Stimulated activated CD4-positive, alpha-beta T cell treated with anti-CD3 and anti-CD28 coated beads, Interleukin-2, amount 100 ng/mL, for 48 hours (primary cell): ENCODE measurements around the gene JMJD8.

Experiments
- DNase-seq, 2 donors: peaks; one replicate each; pipeline ENCODE4 v3.0.0-alpha.2; 2020

JMJD8 gene, protein sequence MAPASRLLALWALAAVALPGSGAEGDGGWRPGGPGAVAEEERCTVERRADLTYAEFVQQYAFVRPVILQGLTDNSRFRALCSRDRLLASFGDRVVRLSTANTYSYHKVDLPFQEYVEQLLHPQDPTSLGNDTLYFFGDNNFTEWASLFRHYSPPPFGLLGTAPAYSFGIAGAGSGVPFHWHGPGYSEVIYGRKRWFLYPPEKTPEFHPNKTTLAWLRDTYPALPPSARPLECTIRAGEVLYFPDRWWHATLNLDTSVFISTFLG

DNA sequence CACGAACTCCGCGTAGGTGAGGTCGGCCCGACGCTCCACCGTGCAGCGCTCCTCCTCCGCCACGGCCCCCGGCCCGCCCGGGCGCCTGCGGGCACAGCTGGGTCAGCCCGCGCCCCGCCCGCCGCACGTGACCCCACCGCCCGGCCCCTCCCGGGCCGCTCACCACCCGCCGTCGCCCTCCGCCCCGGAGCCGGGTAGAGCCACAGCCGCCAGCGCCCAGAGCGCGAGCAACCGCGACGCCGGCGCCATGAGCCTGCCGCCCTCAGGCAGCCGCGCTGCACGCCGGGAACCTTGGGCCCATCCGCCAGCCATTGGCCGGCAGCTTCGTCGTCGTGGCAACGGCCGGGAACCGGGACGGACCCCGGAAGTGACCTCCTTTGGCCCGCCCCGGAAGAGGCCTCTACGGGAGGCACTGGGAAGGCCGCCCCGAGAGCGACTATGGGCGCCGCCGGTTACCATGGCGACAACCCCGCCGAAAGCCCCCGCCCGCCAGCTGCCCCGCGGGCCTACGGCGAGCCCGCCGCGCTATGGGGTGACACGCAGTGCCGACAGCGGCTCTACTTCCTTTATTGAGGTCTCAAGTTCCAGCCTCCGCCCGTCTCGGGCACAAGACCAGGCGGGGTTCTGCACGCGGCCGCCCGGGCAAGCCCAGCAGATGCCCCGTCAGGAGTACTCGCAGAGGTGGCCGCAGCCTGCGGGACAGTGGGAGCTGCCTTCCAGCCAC, at the start of gene JMJD8:
TSS of gene JMJD8 (minus strand) at position 264 of the 724 bp plus-strand sequence. CDS start at position 249, 15 bp downstream.
- DNase-seq: peak; percentile 95 to 97

DNA sequence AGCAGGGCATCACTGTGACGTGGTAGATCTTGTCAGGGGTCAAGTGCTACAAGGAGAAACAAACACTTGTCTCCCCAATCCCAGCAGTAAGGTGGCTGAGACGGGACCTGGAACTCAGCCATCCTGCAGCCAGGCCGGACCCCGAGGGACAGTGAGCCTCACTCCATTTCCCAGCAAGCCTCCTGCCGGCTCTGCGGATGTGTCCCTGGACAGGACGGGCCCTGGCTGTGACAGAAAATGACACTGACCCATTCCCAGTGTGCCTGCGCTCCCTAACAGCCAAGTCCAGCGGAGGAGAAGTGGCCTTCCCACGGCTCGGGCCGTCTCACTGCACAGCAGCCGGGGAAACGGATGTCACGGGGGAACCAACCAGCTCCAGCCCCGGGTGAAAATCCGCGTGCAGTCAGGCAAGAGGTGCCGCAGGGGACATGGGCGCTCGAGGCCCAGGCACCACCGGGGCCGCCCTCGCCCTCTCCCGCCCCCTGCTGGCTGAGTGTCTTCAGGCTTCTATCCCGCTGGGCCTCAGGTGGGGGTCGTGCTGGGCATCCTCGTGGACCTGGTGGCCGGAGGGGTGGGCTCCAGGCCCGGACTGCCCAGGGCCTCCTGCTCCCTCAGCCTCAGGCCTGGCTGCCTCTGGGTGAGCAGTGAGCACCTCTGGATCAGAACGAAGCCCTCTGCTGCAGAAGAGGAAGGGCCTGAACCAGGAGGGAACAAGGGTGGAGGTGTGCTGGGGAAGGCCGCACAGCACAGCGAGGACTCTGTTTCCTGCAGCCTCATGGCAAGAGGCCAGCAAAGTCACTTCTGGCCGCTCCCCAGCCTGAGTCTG, 49.5 kb upstream of the JMJD8 start:
- peak in 1 of 2 donors; percentile 43 for DNase-seq

DNA sequence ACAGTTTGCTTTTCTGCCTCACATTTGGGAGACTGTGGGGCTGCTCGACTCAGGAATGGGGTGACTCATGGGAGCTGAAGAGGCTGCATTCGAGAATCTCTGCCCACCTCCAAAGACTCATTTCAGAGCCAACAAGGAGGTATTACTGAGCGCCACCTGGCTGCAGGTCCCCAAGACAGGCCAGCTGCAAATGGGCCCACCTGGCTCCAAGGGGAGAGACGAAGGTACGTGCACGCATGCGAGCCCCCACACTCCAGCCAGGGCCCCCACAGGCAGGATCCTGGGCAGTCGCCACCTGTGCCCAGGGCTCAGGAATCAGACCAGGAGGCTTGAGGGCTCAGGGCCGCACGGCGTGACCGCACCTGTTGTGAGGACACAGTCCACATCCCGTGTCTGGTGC, 48.8 kb upstream of the JMJD8 start:
- DNase-seq: no peak

DNA sequence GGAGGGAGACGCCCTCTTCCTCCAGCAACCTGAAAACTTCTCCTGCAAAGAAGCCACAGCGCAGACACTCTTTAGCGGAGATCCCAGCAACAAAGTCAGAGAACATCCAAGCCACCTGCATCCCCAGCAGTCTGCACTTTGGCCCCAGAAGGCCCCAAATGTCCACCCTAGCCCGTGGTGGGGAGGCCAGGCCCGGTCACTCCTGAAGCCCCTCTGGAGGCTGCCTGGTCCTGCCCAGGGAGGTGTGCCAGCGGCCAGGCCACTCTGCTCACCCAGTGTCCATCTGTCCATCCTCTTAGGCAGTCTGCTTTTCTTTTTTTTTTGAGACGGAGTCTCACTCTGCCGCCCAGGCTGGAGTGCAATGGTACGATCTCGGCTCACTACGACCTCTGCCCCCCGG, 48.2 kb upstream of the JMJD8 start:
- no peak for DNase-seq

DNA sequence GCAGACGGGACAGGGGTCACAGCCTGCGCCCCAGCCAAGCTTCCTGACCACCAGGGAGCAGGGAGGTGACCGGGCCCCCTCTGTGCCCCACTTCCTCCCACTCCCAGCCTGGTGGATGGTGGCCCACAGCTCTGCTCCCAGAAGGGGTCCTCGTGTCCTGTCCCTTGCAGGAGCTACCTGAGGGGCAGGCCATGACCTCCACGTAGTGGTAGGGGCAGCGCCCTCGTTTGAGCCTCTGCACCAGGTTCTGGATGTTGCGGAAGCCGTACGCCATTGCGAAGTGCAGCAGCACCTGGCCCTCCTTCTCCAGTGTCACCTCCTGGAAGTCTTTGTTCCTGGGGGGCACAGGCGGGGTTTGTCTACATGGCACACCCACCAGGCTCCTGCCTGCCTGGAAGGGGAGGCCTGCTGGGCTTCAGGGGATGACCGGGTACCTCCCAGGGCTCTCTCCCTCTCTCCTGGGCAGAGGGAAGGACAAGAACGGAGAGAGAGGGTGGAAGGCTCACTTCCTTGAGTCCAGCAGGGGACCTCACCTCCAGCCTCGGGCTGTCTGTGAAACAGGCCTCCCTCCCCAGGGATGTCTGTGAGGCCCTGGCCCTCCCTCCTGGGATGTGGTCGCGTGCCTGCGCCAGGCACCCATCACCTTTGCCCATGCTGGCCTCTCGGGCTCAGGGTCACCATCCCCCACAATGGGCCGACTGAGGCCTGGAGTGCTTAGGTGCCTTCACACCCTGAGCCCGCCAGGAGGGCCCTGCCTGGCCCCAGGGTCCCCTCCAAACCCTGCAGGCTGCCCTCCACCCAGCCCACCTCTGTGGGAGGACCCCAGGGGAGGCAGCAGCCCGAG, 46.8 kb upstream of the JMJD8 start:
- no peak for DNase-seq

DNA sequence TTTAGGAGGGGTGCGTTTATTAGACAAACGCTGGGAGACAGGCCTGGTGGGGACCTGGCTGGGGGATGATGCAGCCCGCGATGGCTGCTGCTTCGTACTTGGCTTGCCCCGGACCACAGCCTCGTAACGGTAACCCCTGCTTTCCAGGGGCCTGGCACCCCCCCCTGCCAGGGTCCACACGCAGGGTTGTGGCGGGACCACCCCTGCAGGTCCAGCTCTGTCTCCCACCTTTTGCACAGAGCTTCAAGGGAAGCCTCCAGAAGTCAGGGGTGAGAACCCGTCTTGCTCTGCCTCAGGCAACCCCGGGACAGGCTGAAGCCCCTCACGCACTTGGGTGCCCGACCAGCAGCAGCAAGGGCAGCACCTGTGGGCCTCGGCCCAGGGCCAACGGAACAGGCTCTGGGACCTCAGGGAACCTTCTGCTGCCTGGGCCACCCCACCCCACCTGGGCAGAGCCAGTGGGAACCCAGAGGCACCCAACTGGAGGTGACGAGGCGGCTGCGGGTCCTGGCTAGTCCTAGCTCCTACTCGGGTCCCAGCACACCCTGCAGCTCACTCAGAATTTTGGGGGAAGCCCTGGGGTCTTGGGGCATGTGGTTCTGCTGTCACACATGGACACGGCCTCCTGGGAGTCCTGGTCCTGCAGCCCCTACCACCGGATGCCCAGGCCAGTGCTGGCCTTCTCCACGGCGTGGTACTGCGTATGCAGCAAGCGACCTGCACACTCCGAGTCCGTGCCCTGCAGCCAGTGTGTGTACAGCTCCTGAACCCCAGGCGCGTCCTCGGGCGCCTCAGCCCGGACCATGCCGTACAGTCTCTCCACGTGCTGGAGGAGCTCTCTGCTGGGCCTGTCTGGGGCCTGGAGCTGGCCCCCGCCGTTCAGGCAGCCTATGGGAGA, 45.9 kb upstream of the JMJD8 start:
- DNase-seq: no peak

DNA sequence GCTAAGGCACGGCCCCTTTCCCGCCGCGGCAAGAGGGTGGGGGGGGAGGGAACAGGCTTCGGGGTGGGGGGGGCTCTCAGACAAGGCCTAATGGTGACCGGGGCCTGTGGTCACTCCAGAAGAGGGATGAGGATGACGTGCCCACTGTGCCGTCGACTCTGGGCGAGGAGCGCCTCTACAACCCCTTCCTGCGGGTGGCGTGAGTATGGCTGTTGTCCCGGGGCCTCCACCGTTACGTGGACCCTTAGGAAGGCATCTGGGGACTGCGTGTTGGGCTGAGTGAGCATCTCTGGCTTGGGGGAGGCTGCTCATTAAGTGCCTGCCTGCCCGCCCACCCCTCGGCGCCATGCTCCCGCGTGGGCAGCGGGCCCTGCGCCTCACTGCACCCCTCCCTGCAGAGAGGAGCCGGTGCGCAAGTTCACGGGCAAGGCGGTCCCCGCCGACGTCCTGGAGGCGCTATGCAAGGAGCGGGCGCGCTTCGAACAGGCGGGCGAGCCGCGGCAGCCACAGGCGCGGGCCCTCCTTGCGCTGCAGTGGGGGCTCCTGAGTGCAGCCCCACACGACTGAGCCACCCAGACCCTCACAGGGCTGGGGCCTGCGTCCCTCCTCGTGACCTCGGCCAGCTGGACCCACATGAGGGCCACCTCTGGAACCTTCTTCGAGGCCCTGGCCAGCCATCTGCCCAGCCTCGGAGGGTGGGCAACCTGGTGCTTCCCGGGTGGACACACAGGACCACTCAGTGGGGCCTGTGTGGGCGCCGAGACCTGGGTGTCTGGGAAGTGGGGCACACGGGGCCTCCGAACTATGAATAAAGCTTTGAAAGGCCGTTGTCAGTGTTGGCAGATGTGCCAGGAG, 45.0 kb upstream of the JMJD8 start:
- DNase-seq: no peak

DNA sequence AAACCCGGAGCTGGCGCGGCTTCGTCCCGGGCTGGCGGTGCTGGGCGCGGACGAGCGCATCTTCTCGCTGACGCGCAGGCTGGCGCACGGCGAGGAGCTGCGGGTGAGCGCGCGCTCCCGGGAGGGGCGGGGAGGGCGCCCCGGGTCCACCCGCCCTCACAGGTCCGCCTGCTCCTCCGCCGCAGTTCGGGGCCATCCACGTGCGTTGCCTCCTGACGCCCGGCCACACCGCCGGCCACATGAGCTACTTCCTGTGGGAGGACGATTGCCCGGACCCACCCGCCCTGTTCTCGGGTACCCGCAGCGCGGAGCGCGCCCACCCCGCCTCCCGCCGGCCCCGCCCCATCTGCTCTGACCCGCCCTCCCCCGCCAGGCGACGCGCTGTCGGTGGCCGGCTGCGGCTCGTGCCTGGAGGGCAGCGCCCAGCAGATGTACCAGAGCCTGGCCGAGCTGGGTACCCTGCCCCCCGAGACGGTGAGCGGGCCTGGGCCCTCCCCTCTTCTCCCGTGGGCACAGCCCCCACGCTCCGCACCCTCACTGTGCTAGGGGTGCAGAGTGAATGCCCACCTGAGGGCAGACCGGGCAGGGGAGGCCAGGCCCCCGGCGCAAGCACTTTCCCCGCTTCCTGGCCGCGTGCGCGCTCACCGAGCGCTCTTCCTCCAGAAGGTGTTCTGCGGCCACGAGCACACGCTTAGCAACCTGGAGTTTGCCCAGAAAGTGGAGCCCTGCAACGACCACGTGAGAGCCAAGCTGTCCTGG, 44.2 kb upstream of the JMJD8 start:
- DNase-seq: peak; percentile 40 to 49

DNA sequence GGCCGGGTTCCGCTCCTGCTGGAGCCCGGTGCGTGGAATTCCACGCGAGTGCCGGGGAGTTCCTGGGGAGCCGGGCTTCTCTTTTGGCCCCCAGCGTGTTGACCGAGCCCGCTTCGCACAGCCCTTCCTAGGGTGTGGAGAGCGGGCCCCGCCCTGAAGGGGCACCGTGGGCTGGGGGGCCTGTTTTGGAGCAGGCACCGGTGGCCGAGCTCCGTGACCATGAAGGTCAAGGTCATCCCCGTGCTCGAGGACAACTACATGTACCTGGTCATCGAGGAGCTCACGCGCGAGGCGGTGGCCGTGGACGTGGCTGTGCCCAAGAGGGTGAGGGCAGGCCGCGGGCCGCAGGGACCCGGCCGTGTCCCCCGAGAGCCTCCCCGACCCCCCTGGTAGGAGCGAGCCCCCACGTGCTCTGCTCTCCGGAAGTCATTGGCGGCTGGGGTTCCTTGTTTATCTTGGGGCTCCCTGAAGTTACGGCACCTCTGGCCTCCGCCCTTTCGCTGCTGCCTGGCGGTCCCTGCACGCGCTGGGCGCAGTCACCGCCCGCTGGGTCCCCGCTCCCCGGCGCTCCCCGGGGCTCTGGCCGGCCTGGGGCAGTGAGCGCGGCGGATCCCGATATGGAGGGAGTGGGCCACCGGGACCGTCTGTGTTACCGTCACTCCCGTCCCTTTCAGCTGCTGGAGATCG, 43.3 kb upstream of the JMJD8 start:
- no peak for DNase-seq

DNA sequence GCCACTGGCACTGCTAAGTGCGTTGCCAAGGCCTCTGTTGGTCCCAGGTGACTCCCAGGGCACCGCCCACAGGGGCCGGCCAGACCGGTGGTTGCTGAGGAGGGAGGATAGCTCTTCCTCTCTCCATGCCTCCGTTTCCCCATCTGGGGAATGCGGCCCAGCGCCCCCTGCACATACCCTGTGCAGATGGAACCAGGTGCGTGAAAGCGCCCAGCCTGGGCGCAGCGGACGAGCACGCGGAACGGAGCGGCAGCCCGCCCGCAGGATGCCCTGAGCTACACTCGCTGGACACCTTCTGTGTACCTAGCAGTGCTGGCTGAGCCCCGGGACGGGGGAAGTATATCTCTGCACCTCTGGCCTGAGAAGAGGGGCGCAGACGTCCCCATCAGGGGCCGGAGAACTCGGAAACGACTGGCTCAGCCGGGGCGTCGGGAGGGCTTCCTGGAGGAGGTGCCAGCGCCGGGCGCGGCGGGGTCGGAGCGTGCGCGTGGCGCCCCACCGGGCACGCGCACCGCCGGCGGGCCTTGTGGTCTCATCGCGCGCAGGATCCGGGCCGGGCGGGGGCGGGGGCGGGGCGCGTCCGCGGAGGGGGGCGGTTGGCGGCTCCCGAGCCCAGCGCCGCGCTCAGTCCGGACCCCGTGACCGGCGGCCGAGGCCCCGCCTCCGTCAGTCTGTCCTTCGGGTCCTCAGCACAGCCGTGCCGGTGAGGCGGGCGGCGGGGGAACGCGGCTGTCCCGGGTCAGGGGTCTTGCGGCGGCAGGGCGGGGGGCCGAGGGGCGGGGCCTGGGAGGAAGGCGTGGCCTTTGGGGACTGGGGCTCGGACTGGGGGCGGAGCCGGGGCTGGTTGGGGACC, 42.5 kb upstream of the JMJD8 start, which contains the start of the genes CCDC78 and HAGHL:
TSS of gene CCDC78 (minus strand) at position 6 of the 853 bp plus-strand sequence. CDS start 76 bp downstream, outside the sequence.
TSS of gene HAGHL (plus strand) at position 669 of the 853 bp plus-strand sequence. CDS start 404 bp downstream, outside the sequence.
- DNase-seq: peak; percentile 44 to 47

DNA sequence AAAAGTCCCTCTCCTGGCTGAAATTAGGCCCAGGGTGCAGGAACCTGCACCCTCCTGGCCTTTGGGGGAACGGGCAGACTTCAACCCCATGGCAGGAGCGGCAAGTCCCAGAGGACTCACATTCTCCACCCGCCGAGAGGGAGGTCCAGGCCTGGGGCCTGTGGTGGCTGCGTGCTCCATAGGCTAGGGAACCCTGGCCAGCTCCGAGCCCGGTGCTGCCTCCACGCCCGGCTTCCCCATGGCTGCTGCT, 42.0 kb upstream of the JMJD8 start:
- DNase-seq: no peak

DNA sequence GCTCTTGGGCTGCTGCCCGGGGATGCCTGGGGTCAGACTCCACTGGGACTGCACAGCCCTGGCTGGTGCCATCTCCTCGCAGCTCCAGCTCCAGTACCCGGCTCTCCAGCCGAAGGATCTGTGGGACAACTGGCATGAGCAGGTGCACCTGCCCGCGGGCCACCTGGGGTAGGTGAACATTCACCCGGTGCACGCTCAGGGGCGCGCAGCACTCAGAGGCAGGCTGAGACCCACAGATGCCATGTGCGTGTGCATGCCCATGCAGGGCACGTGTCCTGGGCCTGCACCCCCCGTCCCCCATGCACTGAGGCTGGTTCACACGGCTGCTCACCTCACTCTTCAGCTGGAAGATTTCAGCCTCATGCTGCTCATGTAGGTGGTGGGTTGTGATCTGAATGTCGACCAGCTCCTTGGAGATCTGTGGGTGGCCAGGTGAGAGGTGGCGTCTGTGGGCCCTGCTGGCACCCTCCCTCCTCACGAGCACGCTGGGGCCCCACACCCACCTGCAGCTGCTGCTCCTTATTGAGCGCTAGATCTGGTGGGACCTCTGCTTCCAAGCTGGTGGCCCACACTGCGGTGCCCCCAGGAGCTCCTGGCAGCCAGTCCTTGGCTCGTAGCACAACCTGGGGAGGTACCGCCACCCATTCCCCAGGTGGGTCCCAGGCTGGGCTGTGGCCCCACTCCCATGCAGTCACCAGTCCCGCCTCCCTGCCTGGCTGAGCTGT, 41.5 kb upstream of the JMJD8 start:
- DNase-seq: no peak

DNA sequence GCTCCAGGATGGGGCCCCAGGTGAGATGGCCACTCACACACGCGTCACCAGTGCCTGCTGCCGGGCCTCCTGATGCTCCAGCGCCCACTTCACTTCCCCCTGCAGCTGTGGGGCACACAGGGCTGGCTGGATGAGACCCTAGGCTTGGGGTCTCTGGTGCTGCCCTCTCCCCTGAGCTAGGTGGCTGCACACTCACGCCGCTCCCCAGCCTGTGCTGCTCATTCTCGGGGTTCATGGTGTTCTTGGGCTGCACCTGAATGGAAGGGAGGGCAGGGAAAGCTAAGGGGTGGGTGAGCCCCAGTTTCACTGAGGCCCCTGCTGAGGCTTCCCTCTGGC, 40.9 kb upstream of the JMJD8 start:
- DNase-seq: no peak

DNA sequence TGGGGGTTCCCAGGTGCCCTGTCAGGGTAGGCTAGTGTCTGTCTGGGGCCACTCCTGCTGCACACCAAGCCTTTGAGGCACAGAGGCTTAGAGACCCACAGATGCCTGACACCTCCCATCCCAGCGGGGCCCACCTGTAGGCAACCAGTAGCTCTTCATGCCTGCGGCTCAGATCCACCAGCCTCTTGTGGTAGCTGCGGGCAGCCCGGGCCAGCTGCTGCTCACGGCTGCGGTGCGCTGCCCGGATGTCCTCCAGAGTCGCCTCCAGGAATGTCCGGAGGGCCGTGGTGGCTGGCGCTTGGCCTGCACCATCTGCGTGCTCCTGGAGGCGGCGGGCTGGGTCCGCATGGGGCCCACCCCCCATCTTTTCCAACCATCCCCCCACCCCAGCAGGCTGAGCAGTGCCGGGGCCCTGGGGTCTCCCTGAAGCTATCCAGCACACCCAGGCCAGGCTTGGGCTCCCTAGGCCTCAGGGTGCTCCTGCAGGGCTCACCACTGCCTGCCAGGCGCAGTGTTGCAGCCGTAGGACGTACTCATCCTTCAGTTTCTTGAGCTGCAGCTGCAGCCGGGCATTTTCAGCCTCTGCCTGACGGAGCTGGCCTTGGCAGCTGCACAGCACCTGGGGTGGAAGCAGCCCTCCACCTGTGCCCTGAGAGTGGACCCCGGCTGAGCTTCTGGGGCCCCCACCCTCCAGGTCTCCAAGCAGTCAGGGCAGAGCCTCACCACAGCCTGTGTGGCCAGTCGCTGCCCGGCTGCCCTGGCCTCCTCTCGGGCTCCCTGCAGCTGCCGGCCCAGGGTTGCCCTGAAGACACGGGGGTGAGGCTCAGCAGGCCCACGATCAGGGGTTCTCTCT, 40.3 kb upstream of the JMJD8 start:
- DNase-seq: no peak

DNA sequence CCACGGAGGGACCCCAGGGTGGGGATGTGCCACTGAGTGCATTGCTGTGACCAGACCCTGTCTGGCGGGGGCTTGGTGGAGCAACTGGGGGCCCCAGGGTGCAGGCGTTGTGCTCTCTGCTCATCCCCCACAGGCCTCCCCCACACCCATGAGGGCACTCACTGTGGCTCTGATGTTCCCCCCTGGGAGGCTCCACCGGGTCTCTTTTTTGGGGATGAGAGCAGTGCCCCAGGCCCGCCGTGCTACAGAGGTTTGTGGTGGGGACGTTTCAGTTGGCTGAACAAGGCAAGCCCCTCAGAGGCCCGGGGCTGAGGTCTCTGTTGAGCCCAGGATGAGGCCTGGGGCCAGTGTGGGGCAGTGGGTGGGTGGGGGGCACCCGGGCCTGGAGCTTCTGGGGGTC, 39.6 kb upstream of the JMJD8 start:
- DNase-seq: no peak

DNA sequence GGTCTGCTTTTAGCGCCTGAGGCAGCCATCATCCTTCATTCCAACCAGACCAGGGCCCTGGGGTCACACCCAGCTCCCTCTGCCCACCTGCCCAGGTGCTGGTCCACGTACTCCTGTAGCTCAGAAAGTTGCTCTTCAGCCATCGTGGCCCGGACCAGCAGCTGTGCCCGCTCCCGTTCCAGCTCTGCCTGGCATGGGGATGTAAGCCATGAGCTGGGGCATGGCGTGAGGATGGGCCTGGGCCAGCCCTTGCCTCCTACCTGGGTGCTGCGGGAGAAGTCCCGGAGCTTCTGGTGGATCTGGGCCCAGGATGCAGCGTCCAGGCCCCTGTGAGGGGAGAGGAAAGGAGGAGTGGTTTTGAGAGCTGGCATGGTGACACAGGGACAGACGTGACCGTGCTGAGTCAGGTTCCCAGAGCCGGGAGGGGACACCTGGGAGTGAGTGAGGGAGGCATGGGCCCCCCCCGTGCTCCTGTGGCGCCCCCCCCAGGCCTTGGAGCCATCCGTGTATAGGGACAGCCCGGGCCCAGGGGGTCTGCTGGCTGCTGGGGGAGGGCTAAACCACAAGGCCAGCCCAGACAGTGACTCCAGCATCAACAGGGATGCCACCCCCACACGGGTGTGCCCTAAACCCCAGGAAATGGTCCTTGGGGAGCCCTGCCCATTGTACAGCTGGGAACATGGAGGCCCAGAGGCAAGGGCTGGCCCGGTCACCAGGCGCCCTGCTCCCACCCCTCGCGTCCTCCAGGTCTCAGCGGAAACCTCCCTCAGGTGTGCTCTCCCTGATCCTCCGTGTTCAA, 38.9 kb upstream of the JMJD8 start:
- DNase-seq: no peak
